WTC11 (cell line): ENCODE measurements around the gene IFI27L2. TPM values are rescaled to one million over a fixed set of nuclear protein-coding genes. Genes with fewer than 3 reads are reported as not detected.

Experiments used
- ATAC-seq: fragments of 200-7000 bp; cut with Tn5 transposase; 2 replicates; pipeline ENCODE4 v1.10.0; 2021; ENCODE audit warnings: mild to moderate bottlenecking, moderate library complexity
- CTCF ChIA-PET: fragments of 300-600 bp; sonication (Branson Sonifier 250); formaldehyde crosslinking; loops from one replicate; lab custom pipeline; 2021; ENCODE audit warnings: antibody characterized with exemption; lab: Charles Lee
- POLR2A ChIA-PET: fragments of 350-600 bp; sonication (Branson Sonifier 250); formaldehyde crosslinking; loops from one replicate; lab custom pipeline; 2021; ENCODE audit warnings: antibody characterized with exemption; lab: Charles Lee
- DNase-seq: peaks from one replicate; pipeline ENCODE4 v3.0.0; 2021; ENCODE audit warnings: low spot score
- H3K27ac Mint-ChIP-seq: 2 replicates; pipeline ENCODE4 v1.8.0; 2021; ENCODE audit warnings: mixed read lengths
- H3K27me3 Mint-ChIP-seq: 2 replicates; pipeline ENCODE4 v1.8.0; 2021; ENCODE audit warnings: low read depth, mild to moderate bottlenecking, moderate library complexity, mixed read lengths
- H3K36me3 Mint-ChIP-seq: 2 replicates; pipeline ENCODE4 v1.8.0; 2021; ENCODE audit warnings: mixed read lengths
- H3K4me1 Mint-ChIP-seq: 2 replicates; pipeline ENCODE4 v1.8.0; 2022; ENCODE audit warnings: mixed read lengths
- H3K4me3 Mint-ChIP-seq: 2 replicates; pipeline ENCODE4 v1.8.0; 2021; ENCODE audit warnings: mild to moderate bottlenecking, moderate library complexity, mixed read lengths
- H3K9me3 Mint-ChIP-seq: 2 replicates; pipeline ENCODE4 v1.8.0; 2021; ENCODE audit warnings: mixed read lengths
- AFF4 ChIP-seq: sonication (generic); formaldehyde crosslinking; IDR thresholded peaks from 2 replicates; pipeline ENCODE4 v1.8.1; 2023; ENCODE audit warnings: mild to moderate bottlenecking, missing genetic modification reagents, borderline replicate concordance
- AR ChIP-seq: fragments of 250-450 bp; sonication (Bioruptor Pico); IDR thresholded peaks from 2 replicates; pipeline ENCODE4 v1.9.0; 2021; ENCODE audit warnings: mild to moderate bottlenecking
- ATF3 ChIP-seq: sonication (generic); formaldehyde crosslinking; conservative IDR thresholded peaks from 2 replicates; pipeline ENCODE4 v1.8.1; 2022; ENCODE audit warnings: mild to moderate bottlenecking, missing genetic modification reagents
- CREM ChIP-seq: sonication (generic); formaldehyde crosslinking; IDR thresholded peaks from 2 replicates; pipeline ENCODE4 v1.8.1; 2022; ENCODE audit warnings: mild to moderate bottlenecking, missing genetic modification reagents, moderate library complexity
- E2F5 ChIP-seq: sonication (generic); formaldehyde crosslinking; IDR thresholded peaks from 2 replicates; pipeline ENCODE4 v1.8.1; 2022; ENCODE audit warnings: mild to moderate bottlenecking, moderate library complexity, missing genetic modification reagents
- ELF4 ChIP-seq: sonication (generic); formaldehyde crosslinking; IDR thresholded peaks from 2 replicates; pipeline ENCODE4 v1.8.1; 2022; ENCODE audit warnings: low read depth, mild to moderate bottlenecking, moderate library complexity, missing genetic modification reagents
- EMX1 ChIP-seq: fragments of 250-450 bp; sonication (Bioruptor Pico); IDR thresholded peaks from 2 replicates; pipeline ENCODE4 v1.8.0; 2021; ENCODE audit warnings: mild to moderate bottlenecking
- FOXJ3 ChIP-seq: sonication (generic); formaldehyde crosslinking; IDR thresholded peaks from 2 replicates; pipeline ENCODE4 v1.9.0; 2021; ENCODE audit warnings: missing genetic modification reagents, mild to moderate bottlenecking, borderline replicate concordance
- FOXP1 ChIP-seq: sonication (generic); formaldehyde crosslinking; IDR thresholded peaks from 2 replicates; pipeline ENCODE4 v1.8.0; 2022; ENCODE audit warnings: missing genetic modification reagents, mild to moderate bottlenecking, moderate library complexity, borderline replicate concordance
- GABPB1 ChIP-seq: sonication (generic); formaldehyde crosslinking; IDR thresholded peaks from 2 replicates; pipeline ENCODE4 v1.8.1; 2023; ENCODE audit warnings: mild to moderate bottlenecking, missing genetic modification reagents
- GRHL2 ChIP-seq: fragments of 250-450 bp; sonication (Bioruptor Pico); IDR thresholded peaks from 2 replicates; pipeline ENCODE4 v1.8.0; 2022; ENCODE audit warnings: mild to moderate bottlenecking, moderate library complexity; ENCODE audit not compliant: insufficient replicate concordance, severe bottlenecking
- GTF2I ChIP-seq: fragments of 250-450 bp; sonication (Bioruptor Pico); conservative IDR thresholded peaks from 2 replicates; pipeline ENCODE4 v1.4.0; 2021; ENCODE audit warnings: mild to moderate bottlenecking
- HMGA2 ChIP-seq: fragments of 250-450 bp; sonication (Bioruptor Pico); IDR thresholded peaks from 2 replicates; pipeline ENCODE4 v1.4.0; 2021; ENCODE audit warnings: mild to moderate bottlenecking, moderate library complexity
- HMGXB4 ChIP-seq: sonication (generic); formaldehyde crosslinking; IDR thresholded peaks from 2 replicates; pipeline ENCODE4 v1.8.1; 2023; ENCODE audit warnings: mild to moderate bottlenecking, moderate library complexity, missing genetic modification reagents
- IRF1 ChIP-seq: sonication (generic); formaldehyde crosslinking; IDR thresholded peaks from 2 replicates; pipeline ENCODE4 v1.8.0; 2023; ENCODE audit warnings: missing genetic modification reagents
- JAZF1 ChIP-seq: fragments of 250-450 bp; sonication (Bioruptor Pico); IDR thresholded peaks from 2 replicates; pipeline ENCODE4 v1.9.0; 2021; ENCODE audit warnings: moderate library complexity, mild to moderate bottlenecking, inconsistent platforms
- MAX ChIP-seq: sonication (generic); formaldehyde crosslinking; IDR thresholded peaks from 2 replicates; pipeline ENCODE4 v1.8.0; 2022; ENCODE audit warnings: mild to moderate bottlenecking, missing genetic modification reagents
- TEAD4 ChIP-seq: sonication (generic); formaldehyde crosslinking; IDR thresholded peaks from 2 replicates; pipeline ENCODE4 v1.8.0; 2022; ENCODE audit warnings: mild to moderate bottlenecking, missing genetic modification reagents
- ZMAT4 ChIP-seq: fragments of 250-450 bp; sonication (Bioruptor Pico); IDR thresholded peaks from 2 replicates; pipeline ENCODE4 v1.9.0; 2021; ENCODE audit warnings: mild to moderate bottlenecking
- ZNF423 ChIP-seq: fragments of 250-450 bp; sonication (Bioruptor Pico); IDR thresholded peaks from 2 replicates; pipeline ENCODE4 v2.1.2; 2022; ENCODE audit warnings: mild to moderate bottlenecking, moderate library complexity
- ZNF671 ChIP-seq: fragments of 250-450 bp; sonication (Bioruptor Pico); IDR thresholded peaks from 2 replicates; pipeline ENCODE4 v1.8.0; 2021; ENCODE audit warnings: mild to moderate bottlenecking
- total RNA-seq: library from RNA; stranded (reverse); gene quantifications from 3 replicates; pipeline ENCODE4 v1.2.3, GENCODE V29; 2021

Gene IFI27L2
- total RNA-seq, 1 experiment from 2014 or later = 22.1 TPM

GRCh38 chr14:94126800-94127199 is 2.6 kb downstream of the IFI27L2 start (continued):
- TF ChIP-seq GTF2I (CRISPR knock-in tag) (no peak), HMGA2 (no peak), ZMAT4 (no peak), HMGXB4 (CRISPR knock-in tag) (no peak), ZNF671 (CRISPR knock-in tag) (no peak)
- TF ChIP-seq, all 79 proteins: peak for 0

- ATAC-seq (no peak), DNase-seq (no peak)
- no peaks in the 10 kb centered on the region for H3K9me3 Mint-ChIP-seq
- H3K27me3 Mint-ChIP-seq = peaks cover 8% of the 10 kb centered on the region
- no peak overlapping the region for H3K27ac Mint-ChIP-seq
- TF ChIP-seq AFF4 (CRISPR knock-in tag) (no peak), GABPB1 (CRISPR knock-in tag) (no peak)
- H3K4me1 Mint-ChIP-seq = peaks cover 11% of the 10 kb centered on the region
- ChIA-PET POLR2A (no interaction called here), CTCF (no interaction called here)
- no peak overlapping the region for H3K4me3 Mint-ChIP-seq
- no peaks in the 10 kb centered on the region for H3K36me3 Mint-ChIP-seq
Measured at GRCh38 chr14:94126419-94126677, 3.1 kb downstream of the IFI27L2 start.

- Mint-ChIP-seq H3K36me3 (no peaks in the 10 kb centered on the region), H3K27ac (no peak overlapping the region), H3K9me3 (peaks cover 3% of the 10 kb centered on the region), H3K4me1 (peaks cover 11% of the 10 kb centered on the region), H3K4me3 (no peak overlapping the region), H3K27me3 (peaks cover 12% of the 10 kb centered on the region)
- DNase-seq = no peak
- TF ChIP-seq EMX1 (no peak), FOXJ3 (CRISPR knock-in tag) (no peak), AR (CRISPR knock-in tag) (no peak), GRHL2 (CRISPR knock-in tag) (no peak), JAZF1 (CRISPR knock-in tag) (no peak), MAX (no peak), ZNF423 (CRISPR knock-in tag) (no peak), ELF4 (no peak), ATF3 (no peak), E2F5 (CRISPR knock-in tag) (no peak), CREM (no peak), TEAD4 (CRISPR knock-in tag) (no peak), GTF2I (CRISPR knock-in tag) (no peak), FOXP1 (CRISPR knock-in tag) (no peak), IRF1 (CRISPR knock-in tag) (no peak)
- ChIA-PET CTCF (interaction anchor here (1.6 kb wide), 1 partner anchor 10 kb away, joined by 5 read pairs; no protein-coding TSS in a partner anchor), POLR2A (no interaction called here)
- ATAC-seq = no peak
Measured at GRCh38 chr14:94125659-94126418, 3.6 kb downstream of the IFI27L2 start.
